Tibial nerve (tissue), 4 donors: Measurements from ENCODE around the gene ALK. TPM values are rescaled to one million over a fixed set of nuclear protein-coding genes. Genes with fewer than 3 reads are reported as not detected.

Source experiments
- DNase-seq, 2 donors: peaks; one replicate each; pipeline ENCODE4 v3.0.0-alpha.2; 2019; ENCODE audit warnings: low spot score in 2 of 2
- H3K27ac ChIP-seq, 4 donors: fragments of 200-600 bp; sonication (generic) in 3 of 4; one replicate each; pipeline ENCODE4 v1.5.1; 2017 to 2019; ENCODE audit warnings: mild to moderate bottlenecking in 1 of 4
- H3K27me3 ChIP-seq, 2 donors: fragments of 200-600 bp; sonication (generic) in 1 of 2; one replicate each; pipeline versions ENCODE4 v1.5.1 to v1.6.0; 2017 to 2019
- H3K36me3 ChIP-seq, 3 donors: fragments of 200-600 bp; sonication (generic); one replicate each; pipeline ENCODE4 v1.5.1; 2018 to 2019
- H3K4me1 ChIP-seq, 4 donors: fragments of 200-600 bp; sonication (generic) in 3 of 4; one replicate each; pipeline ENCODE4 v1.5.1; 2017 to 2019
- H3K4me3 ChIP-seq, 4 donors: fragments of 200-600 bp; sonication (generic) in 3 of 4; one replicate each; pipeline ENCODE4 v1.5.1; 2017 to 2019; ENCODE audit warnings: mild to moderate bottlenecking in 1 of 4, moderate library complexity in 1 of 4
- H3K9me3 ChIP-seq, 4 donors: fragments of 200-600 bp; sonication (generic) in 3 of 4; one replicate each; pipeline ENCODE4 v1.5.1; 2017 to 2019
- CTCF ChIP-seq, 5 experiments: fragments of 200-600 bp in 3 of 5; fragments of 450-650 bp in 2 of 5; sonication (generic) in 3 of 5; IDR thresholded peaks; one replicate each; pipeline ENCODE4 v1.5.1; 2016 to 2019; ENCODE audit warnings: antibody characterized with exemption in 5 of 5, mild to moderate bottlenecking in 3 of 5, moderate library complexity in 2 of 5
- EP300 ChIP-seq, 2 donors: sonication (generic); formaldehyde crosslinking; IDR thresholded peaks; one replicate each; pipeline ENCODE4 v1.6.1; 2017; ENCODE audit warnings: antibody characterized with exemption in 2 of 2, mild to moderate bottlenecking in 1 of 2
- POLR2A ChIP-seq, 2 donors: fragments of 450-650 bp; IDR thresholded peaks; one replicate each; pipeline ENCODE4 v1.6.1; 2017; ENCODE audit warnings: antibody characterized with exemption in 2 of 2, mild to moderate bottlenecking in 2 of 2, moderate library complexity in 2 of 2
- WGBS, 2 donors: methylation state at CpG; one replicate each; pipeline ENCODE4 v1.1.5; 2018; 5-methylcytosine and 5-hydroxymethylcytosine counted together
- total RNA-seq, 4 donors: library from RNA; depleted of rRNA; stranded (reverse); fragments of >200 nt; gene quantifications; one replicate each; pipeline ENCODE4 v1.1.0, GENCODE V29; 2016

Gene ALK
- total RNA-seq, 4 donors from 2014 or later, result 0.39 to 4.8 (median 0.66) TPM

GRCh38 chr2:29789911-29790485, 131.4 kb downstream of the ALK start:
- 84 to 96% methylated on average over 5 of the region's 5 CpGs for WGBS, 2 donors
- Histone ChIP-seq H3K4me3 (no peak overlapping the region), H3K27me3 (no peaks in the 10 kb centered on the region), H3K9me3 (no peaks in the 10 kb centered on the region), H3K27ac (no peak overlapping the region), H3K36me3 (no peaks in the 10 kb centered on the region), H3K4me1 (no peaks in the 10 kb centered on the region)
- DNase-seq, result no peak
- no peak for TF ChIP-seq POLR2A (IDR thresholded peaks at IDR 0.05)
- no peak for TF ChIP-seq CTCF (IDR thresholded peaks at IDR 0.05)
- no peak for TF ChIP-seq EP300 (IDR thresholded peaks at IDR 0.05)

- no peaks in the 10 kb centered on the region for H3K36me3 ChIP-seq
- H3K4me1 ChIP-seq, result no peaks in the 10 kb centered on the region
- no peaks in the 10 kb centered on the region for H3K27me3 ChIP-seq
- TF ChIP-seq CTCF (IDR thresholded peaks at IDR 0.05) (no peak), EP300 (IDR thresholded peaks at IDR 0.05) (no peak), POLR2A (IDR thresholded peaks at IDR 0.05) (no peak)
- no peak for DNase-seq
- no peaks in the 10 kb centered on the region for H3K9me3 ChIP-seq
- no peak overlapping the region for H3K27ac ChIP-seq
- H3K4me3 ChIP-seq, result no peak overlapping the region
- 75% methylated on average over 8 of the region's 8 CpGs for WGBS, 2 donors
Measured at GRCh38 chr2:29787473-29788465, 133.6 kb downstream of the ALK start.

GRCh38 chr2:29786361-29786760, 135.0 kb downstream of the ALK start:
- H3K4me1 ChIP-seq, result no peaks in the 10 kb centered on the region
- H3K9me3 ChIP-seq, result no peaks in the 10 kb centered on the region
- DNase-seq, result no peak
- WGBS, 2 donors, result 76 to 81% methylated on average over 5 of the region's 5 CpGs
- TF ChIP-seq EP300 (IDR thresholded peaks at IDR 0.05) (no peak), CTCF (IDR thresholded peaks at IDR 0.05) (no peak), POLR2A (IDR thresholded peaks at IDR 0.05) (no peak)
- no peaks in the 10 kb centered on the region for H3K27me3 ChIP-seq
- H3K36me3 ChIP-seq, result no peaks in the 10 kb centered on the region
- no peak overlapping the region for H3K27ac ChIP-seq
- H3K4me3 ChIP-seq, result no peak overlapping the region

GRCh38 chr2:29783666-29784065, 137.7 kb downstream of the ALK start:
- Histone ChIP-seq H3K9me3 (no peaks in the 10 kb centered on the region), H3K4me3 (no peak overlapping the region), H3K4me1 (no peaks in the 10 kb centered on the region), H3K36me3 (no peaks in the 10 kb centered on the region), H3K27me3 (no peaks in the 10 kb centered on the region), H3K27ac (no peak overlapping the region)
- DNase-seq, result no peak
- 57 to 74% methylated on average over 6 of the region's 6 CpGs for WGBS, 2 donors
- TF ChIP-seq CTCF (IDR thresholded peaks at IDR 0.05) (no peak), EP300 (IDR thresholded peaks at IDR 0.05) (no peak), POLR2A (IDR thresholded peaks at IDR 0.05) (no peak)
